Melanocyte of skin (primary cell): ENCODE results near the gene SH3BP1. TPM values are rescaled to one million over a fixed set of nuclear protein-coding genes. Genes with fewer than 3 reads are reported as not detected.

Experiments used
- small RNA-seq, 2 donors: library from RNA; depleted of rRNA; stranded (forward); fragments of <200 nt; gene quantifications; one replicate each; pipeline ENCODE3, GENCODE V24; 2012
- total RNA-seq, 2 donors: library from RNA; depleted of rRNA; stranded (reverse); fragments of >200 nt; gene quantifications; 2 replicates each; pipeline ENCODE4 v1.2.3, GENCODE V29; 2012

Gene SH3BP1
- 10 to 100 TPM in 1 of 2 donors, 1 to 10 TPM in 1; 2.1 to 18.6 TPM for total RNA-seq

GRCh38 chr22:37639070-37639760 lies at the start of gene SH3BP1:
SH3BP1 (plus strand) TSS chr22:37639669; CDS start chr22:37639788, 119 bp downstream.

GRCh38 chr22:37608477-37609239 lies 30.8 kb upstream of the SH3BP1 start, which contains the start of gene GGA1:
GGA1 (plus strand) TSS chr22:37608834; CDS start chr22:37608861, 27 bp downstream.

GRCh38 chr22:37658133-37659065 lies 18.9 kb downstream of the SH3BP1 start, which contains the start of gene PDXP:
PDXP (plus strand) TSS chr22:37658723; CDS start chr22:37658783, 60 bp downstream.

GRCh38 chr22:37674951-37675929 lies 35.8 kb downstream of the SH3BP1 start, which contains the start of gene LGALS1:
LGALS1 (plus strand) TSS chr22:37675636; CDS start chr22:37675703, 67 bp downstream.

GRCh38 chr22:37686002-37686982 lies 46.8 kb downstream of the SH3BP1 start, which contains the start of gene NOL12:
NOL12 (plus strand) TSS chr22:37686343; CDS start chr22:37686393, 50 bp downstream.

DNA sequence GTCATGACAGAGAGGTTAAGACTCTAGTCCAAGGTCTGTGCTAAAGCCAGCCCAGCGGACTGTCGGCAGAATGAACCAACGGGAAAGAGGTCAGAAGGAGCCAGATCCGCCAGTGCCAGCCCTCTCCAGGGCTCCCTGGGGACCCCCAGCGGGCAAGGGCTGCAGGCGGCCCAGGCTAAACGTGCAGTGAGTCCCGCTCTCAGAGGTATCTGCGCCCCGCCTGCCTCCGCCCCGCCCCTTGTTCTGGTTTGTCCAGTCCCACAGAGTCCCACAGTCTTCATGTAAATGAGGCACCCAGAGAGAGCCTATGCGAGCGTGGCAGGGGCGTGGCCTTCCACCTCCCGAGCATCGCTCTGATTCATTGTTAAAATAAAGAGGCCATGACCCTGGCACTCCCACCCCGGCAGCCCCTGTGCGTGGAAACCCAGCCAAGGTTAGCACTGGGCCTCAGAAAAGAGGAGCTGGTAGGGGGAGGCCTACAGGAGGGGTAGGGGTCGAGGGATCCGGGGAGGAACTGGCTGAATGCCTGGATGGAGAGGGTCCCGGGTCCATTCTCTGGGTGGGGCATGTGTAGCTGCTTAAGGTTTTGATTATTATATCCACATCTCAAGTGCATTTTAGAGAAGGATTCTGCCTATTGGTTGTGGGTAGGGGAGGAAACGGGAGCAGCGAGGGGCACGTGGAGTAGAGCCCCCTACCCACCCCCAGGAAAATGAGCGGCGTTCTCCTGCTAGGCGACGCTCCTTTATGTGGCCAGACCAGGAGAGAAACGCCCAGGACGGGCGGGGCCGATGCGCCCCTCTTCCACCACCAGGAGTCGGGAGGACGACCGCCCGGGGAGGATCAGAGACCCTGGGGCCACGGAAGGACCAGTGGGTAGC lies 57.4 kb downstream of the SH3BP1 start, which contains the start of gene TRIOBP:
TRIOBP (plus strand) TSS at position 392 of the 881 bp plus-strand sequence. CDS start 4,318 bp downstream, outside the sequence.

Small RNA genes within 50 kb of the gene (small RNA-seq; reads per million reads assigned to genes)
- 0 reads per million in 2 donors for gene RN7SL385P

Other genes starting within 250 kb of the SH3BP1 start
- not detected for gene ELFN2, start 212.2 kb upstream of the SH3BP1 start, total RNA-seq
- not detected for gene MFNG, start 153.3 kb upstream of the SH3BP1 start, total RNA-seq
- under 1 TPM in 1 of 2 donors, not detected in 1; 1.00 TPM for gene CARD10, start 120.3 kb upstream of the SH3BP1 start, total RNA-seq
- gene CDC42EP1, start 79.2 kb upstream of the SH3BP1 start, total RNA-seq, result 10 to 100 TPM; 18.3 to 23.4 TPM
- not detected for gene LGALS2, start 59.6 kb upstream of the SH3BP1 start, total RNA-seq
- gene GGA1, start 30.8 kb upstream of the SH3BP1 start, total RNA-seq, result 10 to 100 TPM; 53.6 to 57.8 TPM
- gene PDXP, start 19.1 kb downstream of the SH3BP1 start, total RNA-seq, result 10 to 100 TPM; 23.4 to 30.6 TPM
- gene LGALS1, start 36.0 kb downstream of the SH3BP1 start, total RNA-seq, result 1,000 to 10,000 TPM; 1,804 to 2,514 TPM
- gene NOL12, start 46.7 kb downstream of the SH3BP1 start, total RNA-seq, result 10 to 100 TPM; 14.1 to 38.0 TPM
- 10 to 100 TPM; 40.6 to 54.6 TPM for gene TRIOBP, start 57.4 kb downstream of the SH3BP1 start, total RNA-seq
- gene GCAT, start 168.3 kb downstream of the SH3BP1 start, total RNA-seq, result 10 to 100 TPM in 1 of 2 donors, 1 to 10 TPM in 1; 9.6 to 16.7 TPM
- not detected for gene GALR3, start 183.7 kb downstream of the SH3BP1 start, total RNA-seq
- gene ANKRD54, start 204.7 kb downstream of the SH3BP1 start, total RNA-seq, result 10 to 100 TPM; 78.3 to 82.6 TPM
- gene EIF3L, start 209.8 kb downstream of the SH3BP1 start, total RNA-seq, result 100 to 1,000 TPM; 159 to 240 TPM